Stimulated activated CD8-positive, alpha-beta memory T cell treated with anti-CD3 and anti-CD28 coated beads, Interleukin-12 subunit alpha, Interleukin-12 subunit beta, amount 100 ng/mL, for 24 hours (primary cell): ENCODE data around the gene PTPRD.
"Not testable (repeated sequence)": the region's sequence is repeated elsewhere in the genome, so short reads cannot be mapped to it uniquely, and the experiment has no call there.

Experiments used
- DNase-seq: peaks from one replicate; pipeline ENCODE4 v3.0.0-alpha.2; 2020; ENCODE audit errors: extremely low read depth

PTPRD gene

GRCh38 chr9:10479172-10479571, 133.6 kb downstream of the PTPRD start:
- DNase-seq = no peak

- DNase-seq = not testable (repeated sequence)
Observed at GRCh38 chr9:10449201-10449617, 163.6 kb downstream of the PTPRD start.

DNA sequence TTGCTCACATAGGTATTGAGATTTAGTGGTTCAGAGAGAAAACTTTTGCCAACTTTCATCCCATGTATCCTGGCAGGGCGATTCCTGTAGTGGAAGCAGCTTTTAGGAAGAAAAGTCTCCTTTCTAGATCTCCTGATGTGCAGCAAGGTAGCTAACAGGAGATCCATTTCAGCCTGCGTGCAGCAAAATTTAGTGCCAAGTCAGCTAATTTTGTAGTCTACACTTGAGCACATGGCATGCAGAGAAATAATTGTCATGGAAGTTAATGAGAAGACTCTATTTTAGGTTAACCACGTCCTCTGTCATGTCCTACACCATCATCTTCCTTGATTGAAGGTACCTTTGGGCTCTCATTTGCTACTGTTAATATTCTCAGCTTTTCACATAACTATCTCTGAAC, 165.8 kb downstream of the PTPRD start:
- no peak for DNase-seq

DNA sequence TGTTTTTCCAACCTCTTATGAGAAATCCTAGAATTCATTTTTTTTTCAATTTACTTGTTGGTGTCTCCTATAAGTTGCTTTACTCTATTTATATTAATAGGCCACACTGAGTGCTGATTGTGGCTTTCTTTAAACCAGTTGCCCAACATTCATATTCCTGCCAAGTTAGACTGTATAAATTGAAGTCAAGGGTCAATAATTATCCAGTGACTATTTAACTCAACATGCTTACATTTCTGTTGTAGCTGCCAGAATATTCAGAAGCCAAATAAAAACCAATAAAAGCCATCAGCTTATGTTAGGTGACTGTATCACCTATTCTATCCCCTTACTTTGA, 169.0 kb downstream of the PTPRD start:
- no peak for DNase-seq

DNA sequence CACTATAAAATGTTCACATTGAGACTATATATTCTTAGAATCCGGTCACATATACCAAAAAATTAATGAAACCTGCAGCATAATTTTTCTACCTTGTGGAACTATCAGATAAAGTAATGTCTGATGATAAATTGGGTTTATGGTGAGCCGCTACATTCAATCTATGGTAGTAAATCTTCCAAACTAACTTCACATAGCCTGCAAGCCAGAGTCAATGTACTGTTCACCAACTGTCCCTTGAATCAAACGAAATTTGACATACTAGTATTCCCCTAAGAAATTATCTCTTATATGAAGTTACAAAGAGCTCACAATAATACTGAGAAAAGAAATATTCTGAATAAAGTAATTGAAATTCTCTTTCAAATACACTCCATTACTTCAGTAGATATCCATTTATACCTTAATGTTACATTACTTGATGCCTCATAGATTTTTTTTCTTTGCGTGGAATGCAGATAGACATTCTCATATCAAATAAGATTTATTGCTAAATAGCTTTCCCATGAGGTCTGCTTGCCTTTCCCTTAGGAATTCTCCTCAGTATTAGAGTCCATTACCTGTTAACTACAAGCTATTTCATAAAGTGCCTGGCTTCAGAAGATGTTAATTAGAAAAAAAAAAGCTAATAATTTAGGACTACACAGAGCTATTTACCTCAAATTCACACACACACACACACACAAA, 169.5 kb downstream of the PTPRD start:
- DNase-seq = no peak

GRCh38 chr9:10438955-10439354, 173.8 kb downstream of the PTPRD start:
- DNase-seq = no peak

DNA sequence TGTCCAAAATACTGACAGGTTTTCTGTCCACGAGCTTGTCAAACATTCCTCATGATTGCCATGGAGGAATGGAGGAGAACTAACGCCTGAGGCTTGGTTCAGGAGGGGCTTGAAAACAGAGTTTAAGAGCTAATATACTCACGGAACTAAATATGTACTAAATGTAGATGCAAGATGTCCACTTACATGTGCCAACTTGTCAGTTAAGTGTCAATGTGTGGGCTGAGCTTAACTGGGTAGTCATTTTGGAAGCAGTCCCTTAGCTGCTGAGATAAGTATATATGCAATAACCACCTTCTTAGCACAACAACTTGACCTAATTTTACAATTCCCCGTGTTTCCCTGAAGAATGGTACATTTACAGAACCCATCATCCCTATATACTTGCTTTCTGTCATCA, 176.0 kb downstream of the PTPRD start:
- no peak for DNase-seq

- DNase-seq = no peak
Observed at GRCh38 chr9:10434412-10434811, 178.4 kb downstream of the PTPRD start.

DNA sequence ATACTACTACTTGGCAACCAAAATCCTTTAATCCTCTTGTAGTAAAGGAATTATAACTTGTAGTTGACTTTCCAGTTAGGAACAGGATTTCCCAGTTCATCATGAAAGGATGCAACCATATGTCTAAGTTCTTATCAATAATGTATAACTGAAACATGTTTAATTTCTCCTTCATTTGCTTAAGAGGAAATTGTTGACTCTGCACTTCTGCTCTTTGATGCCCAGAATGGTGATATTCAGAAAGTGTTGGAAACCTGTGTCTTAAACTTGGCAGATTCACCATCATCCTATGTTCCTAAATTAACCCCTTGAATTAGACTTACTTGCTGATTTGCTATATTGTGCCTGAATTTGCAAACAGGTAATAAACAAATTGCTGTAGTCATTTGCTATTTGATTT, 201.5 kb downstream of the PTPRD start:
- DNase-seq = no peak

GRCh38 chr9:10403283-10403682, 209.5 kb downstream of the PTPRD start:
- no peak for DNase-seq

GRCh38 chr9:10396615-10397014, 216.2 kb downstream of the PTPRD start:
- no peak for DNase-seq

DNA sequence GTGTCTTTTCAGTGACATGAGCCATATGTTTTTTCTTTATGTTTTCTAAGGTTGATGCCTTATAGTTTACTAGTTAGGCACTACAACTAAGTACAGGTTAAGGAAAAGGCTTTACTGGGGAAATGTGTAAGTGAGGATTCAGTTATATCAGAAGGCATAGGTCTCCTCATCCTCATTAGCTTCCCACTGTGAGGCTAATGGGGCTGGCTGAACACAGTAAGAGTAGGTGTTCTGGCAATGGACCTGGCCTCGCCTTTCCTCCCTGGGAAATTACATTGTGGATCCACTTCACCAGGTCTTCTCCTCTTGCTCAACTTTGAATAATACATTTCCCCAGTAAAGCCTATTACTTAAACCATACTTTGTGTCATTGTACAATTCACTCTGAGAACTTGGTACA, 225.5 kb downstream of the PTPRD start:
- DNase-seq = no peak

- no peak for DNase-seq
Observed at GRCh38 chr9:10371824-10372223, 241.0 kb downstream of the PTPRD start.

DNA sequence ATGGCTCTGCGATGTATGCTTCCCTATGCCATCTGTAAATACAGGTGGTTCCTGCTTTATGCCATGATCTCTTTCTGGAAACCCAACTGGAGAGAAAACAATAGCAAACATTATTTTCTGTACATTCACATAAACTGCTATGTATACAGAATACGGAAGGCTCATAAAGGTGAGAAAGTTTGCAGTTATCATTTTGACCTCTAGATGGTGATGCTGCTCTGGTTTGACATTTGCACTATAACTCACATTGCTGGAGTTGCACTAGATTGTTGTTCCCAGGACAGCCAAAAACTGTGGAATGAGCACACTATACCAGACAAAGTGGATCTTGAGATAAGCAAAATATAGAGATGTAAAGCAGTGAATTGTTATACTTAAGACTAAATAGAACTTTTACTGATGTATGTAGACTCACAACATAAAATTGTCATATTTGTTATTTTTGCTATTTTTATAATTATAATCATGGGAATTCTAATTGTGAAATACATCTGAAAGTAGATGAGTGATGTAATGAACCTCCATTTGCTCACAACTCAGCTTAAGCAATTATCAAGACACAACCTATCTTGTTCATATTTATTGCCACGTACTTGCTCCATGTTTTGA, 246.5 kb downstream of the PTPRD start:
- DNase-seq = no peak

DNA sequence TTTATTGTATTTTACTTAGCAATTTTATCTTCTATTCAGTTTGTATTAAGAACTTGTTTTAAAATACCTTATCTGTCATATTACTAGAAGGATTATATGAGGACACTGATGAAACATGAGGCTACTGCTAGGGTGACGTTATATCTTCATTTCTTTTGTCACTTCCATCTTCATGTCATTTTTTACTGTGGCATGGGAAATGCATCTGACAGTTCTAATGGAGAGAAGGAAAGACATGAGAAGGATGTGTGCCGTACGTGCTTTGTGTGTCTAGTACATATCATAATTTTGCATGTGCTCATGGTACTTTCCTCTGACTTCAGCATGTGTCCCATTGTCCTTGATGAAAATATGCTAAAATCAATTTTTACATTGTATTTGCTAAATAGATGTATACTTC, 258.2 kb downstream of the PTPRD start:
- no peak for DNase-seq

DNA sequence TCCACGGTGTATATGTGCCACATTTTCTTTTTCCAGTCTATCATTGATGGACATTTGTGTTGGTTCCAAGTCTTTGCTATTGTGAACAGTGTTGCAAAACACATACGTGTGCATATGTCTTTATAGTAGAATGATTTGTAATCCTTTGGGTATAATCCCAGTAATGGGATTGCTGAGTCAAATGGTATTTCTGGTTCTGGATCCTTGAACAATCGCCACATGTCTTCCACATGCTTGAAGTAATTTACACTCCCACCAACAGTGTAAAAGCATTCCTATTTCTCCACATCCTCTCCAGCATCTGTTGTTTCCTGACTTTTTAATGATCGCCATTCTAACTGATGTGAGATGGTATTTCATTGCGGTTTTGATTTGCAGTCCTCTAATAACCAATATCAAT, 267.2 kb downstream of the PTPRD start:
- DNase-seq = not testable (repeated sequence)

DNA sequence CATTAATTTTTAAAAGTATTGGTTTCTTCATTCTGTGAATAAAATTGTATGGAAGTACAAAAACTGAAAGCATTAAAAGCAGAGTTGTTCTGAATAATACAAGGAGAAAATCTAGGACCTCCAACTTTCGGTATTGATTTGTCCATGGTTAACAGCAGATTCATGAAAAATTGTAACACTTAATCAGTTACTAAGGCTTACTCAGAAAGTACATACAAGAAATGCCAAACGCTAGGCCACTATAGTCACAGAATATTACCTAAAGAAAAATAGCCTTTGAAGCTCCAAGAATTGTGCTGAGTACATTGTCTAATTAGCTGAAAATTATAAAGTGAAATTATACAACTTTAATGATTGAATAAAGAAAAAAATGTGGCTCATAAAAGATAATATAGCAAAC, 271.7 kb downstream of the PTPRD start:
- DNase-seq = no peak

DNA sequence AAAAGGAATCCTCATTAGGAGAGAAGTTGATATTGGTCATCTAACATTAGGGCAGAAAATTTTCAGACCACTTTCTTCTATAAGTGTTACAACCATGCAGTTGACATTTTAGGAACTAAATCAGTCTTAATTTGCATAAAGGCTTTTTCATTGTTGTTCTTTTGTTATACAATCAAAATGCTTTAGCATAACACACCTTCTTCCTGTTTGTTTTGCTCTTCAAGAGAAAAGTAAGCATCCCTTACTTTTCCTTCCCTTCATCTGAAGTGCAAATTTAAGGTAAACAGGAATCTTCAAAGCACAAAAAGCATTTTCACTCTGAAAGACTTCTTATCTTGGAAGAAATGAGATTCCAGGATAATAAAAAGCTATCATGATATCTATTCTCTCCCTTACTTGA, 273.6 kb downstream of the PTPRD start:
- DNase-seq = no peak

- DNase-seq = no peak
Observed at GRCh38 chr9:10331157-10331556, 281.6 kb downstream of the PTPRD start.

- DNase-seq = no peak
Observed at GRCh38 chr9:10282084-10282483, 330.7 kb downstream of the PTPRD start.

GRCh38 chr9:10274988-10275387, 337.8 kb downstream of the PTPRD start:
- no peak for DNase-seq

DNA sequence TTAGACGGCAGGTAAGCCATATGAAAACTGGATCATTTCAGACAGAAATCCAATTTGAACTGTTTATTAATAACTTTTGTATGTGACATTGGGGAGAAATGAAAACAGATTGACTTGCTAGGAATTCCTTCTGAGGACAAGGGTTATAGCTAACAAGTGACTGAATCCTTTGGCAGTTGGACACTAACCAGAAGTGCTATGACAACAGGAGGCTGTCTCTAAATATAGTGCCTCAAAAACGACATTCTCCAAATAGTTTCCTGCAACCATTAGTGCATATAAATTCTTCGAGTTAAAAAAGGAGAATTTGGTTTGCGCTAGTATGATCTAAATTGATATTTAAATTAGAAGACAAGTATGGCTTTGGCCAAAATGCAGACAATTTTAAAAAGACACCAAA, 338.6 kb downstream of the PTPRD start:
- DNase-seq = no peak

DNA sequence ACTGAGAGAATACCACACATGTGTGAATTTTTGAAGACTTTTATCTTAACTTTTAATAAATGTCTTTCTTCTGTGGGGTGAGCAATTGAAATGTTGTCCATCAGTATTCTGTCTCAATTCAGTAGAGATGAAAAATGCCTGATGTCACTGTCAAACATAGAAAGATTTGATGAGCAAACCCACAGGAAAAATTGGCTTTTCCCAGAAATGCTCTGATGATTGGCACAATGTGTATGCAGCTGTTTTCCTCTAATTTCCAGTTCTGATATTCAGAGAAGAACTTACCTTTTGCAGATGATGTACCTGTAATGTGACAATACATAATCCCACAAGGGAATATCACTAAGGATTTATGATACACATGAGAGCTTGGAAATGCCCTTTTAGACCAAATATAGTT, 340.0 kb downstream of the PTPRD start:
- no peak for DNase-seq
